ENCODE data around the gene KCNK16. TPM values are rescaled to one million over a fixed set of nuclear protein-coding genes. Genes with fewer than 3 reads are reported as not detected.

The KCNK16 gene
- total RNA-seq, 4 donors from 2014 or later = not detected

- Histone ChIP-seq H3K9me3 (no peaks in the 10 kb centered on the region), H3K4me1 (peaks cover 0 to 7% (median 0%) of the 10 kb centered on the region in 4 donors), H3K27ac (no peak overlapping the region), H3K4me3 (no peak overlapping the region), H3K36me3 (no peaks in the 10 kb centered on the region), H3K27me3 (no peaks in the 10 kb centered on the region)
- DNase-seq (ENCODE audit: low spot score in 2 of 2) = no peak
- no peak for TF ChIP-seq POLR2A (IDR thresholded peaks at IDR 0.05)
- TF ChIP-seq EP300 (IDR thresholded peaks at IDR 0.05) = no peak
- TF ChIP-seq, protein P1, sequence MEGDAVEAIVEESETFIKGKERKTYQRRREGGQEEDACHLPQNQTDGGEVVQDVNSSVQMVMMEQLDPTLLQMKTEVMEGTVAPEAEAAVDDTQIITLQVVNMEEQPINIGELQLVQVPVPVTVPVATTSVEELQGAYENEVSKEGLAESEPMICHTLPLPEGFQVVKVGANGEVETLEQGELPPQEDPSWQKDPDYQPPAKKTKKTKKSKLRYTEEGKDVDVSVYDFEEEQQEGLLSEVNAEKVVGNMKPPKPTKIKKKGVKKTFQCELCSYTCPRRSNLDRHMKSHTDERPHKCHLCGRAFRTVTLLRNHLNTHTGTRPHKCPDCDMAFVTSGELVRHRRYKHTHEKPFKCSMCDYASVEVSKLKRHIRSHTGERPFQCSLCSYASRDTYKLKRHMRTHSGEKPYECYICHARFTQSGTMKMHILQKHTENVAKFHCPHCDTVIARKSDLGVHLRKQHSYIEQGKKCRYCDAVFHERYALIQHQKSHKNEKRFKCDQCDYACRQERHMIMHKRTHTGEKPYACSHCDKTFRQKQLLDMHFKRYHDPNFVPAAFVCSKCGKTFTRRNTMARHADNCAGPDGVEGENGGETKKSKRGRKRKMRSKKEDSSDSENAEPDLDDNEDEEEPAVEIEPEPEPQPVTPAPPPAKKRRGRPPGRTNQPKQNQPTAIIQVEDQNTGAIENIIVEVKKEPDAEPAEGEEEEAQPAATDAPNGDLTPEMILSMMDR (IDR thresholded peaks at IDR 0.05) = no peak
- WGBS, 2 donors = 78 to 90% methylated on average over 7 of the region's 7 CpGs
Observed at GRCh38 chr6:39268171-39268570, 54.3 kb downstream of the KCNK16 start.

- peaks cover 0 to 7% (median 0%) of the 10 kb centered on the region in 4 donors for H3K4me1 ChIP-seq
- no peak overlapping the region for H3K4me3 ChIP-seq
- H3K9me3 ChIP-seq = no peaks in the 10 kb centered on the region
- no peak for TF ChIP-seq EP300 (IDR thresholded peaks at IDR 0.05)
- TF ChIP-seq POLR2A (IDR thresholded peaks at IDR 0.05) = no peak
- TF ChIP-seq, protein P1 (IDR thresholded peaks at IDR 0.05) = no peak
- H3K27ac ChIP-seq = no peak overlapping the region
- H3K36me3 ChIP-seq = no peaks in the 10 kb centered on the region
- no peaks in the 10 kb centered on the region for H3K27me3 ChIP-seq
- DNase-seq (ENCODE audit: low spot score in 2 of 2) = no peak
- WGBS, 2 donors = 79 to 93% methylated on average over 5 of the region's 5 CpGs
Observed at GRCh38 chr6:39266782-39267355, 55.6 kb downstream of the KCNK16 start.

GRCh38 chr6:39266375-39266774, 56.1 kb downstream of the KCNK16 start:
- no peak overlapping the region for H3K27ac ChIP-seq
- WGBS, 2 donors = 90 to 94% methylated on average over 2 of the region's 2 CpGs

More at GRCh38 chr6:39266375-39266774, 56.1 kb downstream of the KCNK16 start:
- no peak for DNase-seq (ENCODE audit: low spot score in 2 of 2)
- Histone ChIP-seq H3K27me3 (no peaks in the 10 kb centered on the region), H3K9me3 (no peaks in the 10 kb centered on the region), H3K4me3 (no peak overlapping the region), H3K36me3 (no peaks in the 10 kb centered on the region), H3K4me1 (peaks cover 0 to 7% (median 0%) of the 10 kb centered on the region in 4 donors)
- TF ChIP-seq, protein P1 (IDR thresholded peaks at IDR 0.05) = no peak
- TF ChIP-seq EP300 (IDR thresholded peaks at IDR 0.05) (no peak), POLR2A (IDR thresholded peaks at IDR 0.05) (no peak)

Other genes starting within 250 kb of the KCNK16 start
- 10 to 100 TPM; 12.3 to 29.1 (median 18.8) TPM for gene SAYSD1, start 207.5 kb downstream of the KCNK16 start, total RNA-seq
- gene KCNK5, start 93.2 kb downstream of the KCNK16 start, total RNA-seq = 10 to 100 TPM; 16.7 to 20.0 (median 18.4) TPM
- gene KCNK17, start 8.3 kb downstream of the KCNK16 start, total RNA-seq = 1 to 10 TPM in 2 of 4 donors, not detected in 2; 1.1 to 1.7 TPM